GM12878 (cell line): Measurements from ENCODE around the gene NAA20. TPM values are rescaled to one million over a fixed set of nuclear protein-coding genes. Genes with fewer than 3 reads are reported as not detected.

ENCODE experiments used
- ATAC-seq: fragments of 200-7000 bp; cut with Tn5 transposase; 3 replicates; pipeline ENCODE4 v1.9.1; 2020; ENCODE audit warnings: mild to moderate bottlenecking, moderate library complexity
- BruUV-seq: library from RNA; stranded (reverse); fragments of 400-500 nt; replicated peaks from 2 replicates; lab custom pipeline; 2021; lab: Mats Ljungman, UMichigan
- CTCF ChIA-PET: fragments of 300-600 bp; sonication (Branson Sonifier 250); formaldehyde crosslinking; extraction: SDS; loops from one replicate; lab custom pipeline; 2021; ENCODE audit warnings: inconsistent platforms; lab: Yijun Ruan, JAX
- POLR2A ChIA-PET: fragments of 350-600 bp; formaldehyde crosslinking; extraction: SDS; loops from one replicate; lab custom pipeline; 2021; ENCODE audit warnings: inconsistent platforms; lab: Charles Lee
- RAD21 ChIA-PET: fragments of 300-600 bp; sonication (Branson Sonifier 250); formaldehyde crosslinking; loops from one replicate; lab custom pipeline; 2023; ENCODE audit warnings: antibody characterized with exemption; ENCODE audit not compliant: unreplicated experiment; lab: Charles Lee
- SMC1A ChIA-PET: fragments of 300-600 bp; sonication (Branson Sonifier 250); formaldehyde crosslinking; loops from one replicate; lab custom pipeline; 2023; ENCODE audit not compliant: unreplicated experiment, uncharacterized antibody; lab: Charles Lee
- DNase-seq: peaks from one replicate; pipeline ENCODE4 v3.0.0-alpha.2; 2011; ENCODE audit warnings: low read depth, low spot score
- FAIRE-seq: peaks from 3 replicates; lab custom pipeline; 2011; peaks lifted over from hg19 to GRCh38; lab: Jason Lieb, UNC
- H2AFZ ChIP-seq: 2 replicates; pipeline ENCODE4 v1.6.0; 2011; ENCODE audit warnings: low read depth, low read length, control low read depth; ENCODE audit not compliant: control insufficient read depth
- H3K27ac ChIP-seq: 2 replicates; pipeline ENCODE4 v1.5.1; 2011; ENCODE audit warnings: control low read depth; ENCODE audit not compliant: control insufficient read depth, insufficient read depth
- H3K27me3 ChIP-seq, 2 experiments: replicated peaks in 1 of 2; 2 replicates each; pipeline versions ENCODE4 v1.6.0 to v1.6.1; 2011; ENCODE audit warnings: low read length in 1 of 2; ENCODE audit not compliant: control insufficient read depth in 2 of 2, insufficient read depth in 2 of 2
- H3K36me3 ChIP-seq, 2 experiments: 2 replicates each; pipeline ENCODE4 v1.5.1; 2011; ENCODE audit warnings: low read length in 1 of 2; ENCODE audit not compliant: control insufficient read depth in 2 of 2, insufficient read depth in 2 of 2
- H3K4me1 ChIP-seq: 2 replicates; pipeline ENCODE4 v1.6.1; 2011; ENCODE audit warnings: mild to moderate bottlenecking, low read length, moderate library complexity, mixed read lengths; ENCODE audit not compliant: control insufficient read depth, insufficient read depth
- H3K4me2 ChIP-seq: 2 replicates; pipeline ENCODE4 v1.6.0; 2011; ENCODE audit warnings: control low read depth; ENCODE audit not compliant: control insufficient read depth, insufficient read depth
- H3K4me3 ChIP-seq: fragments of 200-600 bp; sonication (generic); 2 replicates; pipeline ENCODE4 v1.5.1; 2016
- H3K79me2 ChIP-seq: 2 replicates; pipeline ENCODE4 v1.6.0; 2011; ENCODE audit warnings: low read length; ENCODE audit not compliant: control insufficient read depth, insufficient read depth
- H3K9ac ChIP-seq: 2 replicates; pipeline ENCODE4 v1.8.0; 2011; ENCODE audit warnings: low read length, control low read depth, mixed read lengths; ENCODE audit not compliant: control insufficient read depth, insufficient read depth
- H3K9me3 ChIP-seq: replicated peaks from 3 replicates; pipeline ENCODE4 v1.5.1; 2011; ENCODE audit warnings: mild to moderate bottlenecking, low read length; ENCODE audit not compliant: control insufficient read depth, insufficient read depth
- H4K20me1 ChIP-seq: 2 replicates; pipeline ENCODE4 v1.6.0; 2011; ENCODE audit not compliant: control insufficient read depth, insufficient read depth
- JUNB ChIP-seq: IDR thresholded peaks from 2 replicates; pipeline ENCODE4 v1.6.1; 2016; ENCODE audit warnings: antibody characterized with exemption, mild to moderate bottlenecking
- KDM1A ChIP-seq: fragments of 200-600 bp; sonication (generic); IDR thresholded peaks from 2 replicates; pipeline ENCODE4 v1.6.1; 2016; ENCODE audit warnings: borderline replicate concordance
- NFIC ChIP-seq: IDR thresholded peaks from 2 replicates; pipeline ENCODE4 v1.6.1; 2012; ENCODE audit warnings: low read depth, mild to moderate bottlenecking, inconsistent platforms, low read length, moderate library complexity
- RUNX3 ChIP-seq: IDR thresholded peaks from 2 replicates; pipeline ENCODE4 v1.6.1; 2012; ENCODE audit warnings: low read length, inconsistent platforms
- ZNF274 ChIP-seq: IDR thresholded peaks from one replicate; pipeline ENCODE4 v1.8.0; 2011; ENCODE audit not compliant: insufficient read length, insufficient read depth
- ZNF622 ChIP-seq: fragments of 450-650 bp; IDR thresholded peaks from 2 replicates; pipeline ENCODE4 v1.6.1; 2017; ENCODE audit warnings: mild to moderate bottlenecking, inconsistent platforms
- WGBS: methylation state at CpG from one replicate; pipeline ENCODE4 v1.1.6; 2016; ENCODE audit warnings: low lambda C conversion rate; ENCODE audit not compliant: insufficient replicate concordance, insufficient coverage; ENCODE audit errors: missing lambda C conversion rate; 5-methylcytosine and 5-hydroxymethylcytosine counted together
- in situ Hi-C: fragments of 300-500 bp; cut with MboI; formaldehyde crosslinking; loops from 9 replicates; pipeline ENCODE4 v1.14.3; 2018; ENCODE audit warnings: mixed read lengths
- intact Hi-C: fragments of 100-400 bp; cut with micrococcal nuclease; formaldehyde crosslinking; loops from one replicate; pipeline ENCODE4 v1.14.2; 2022; ENCODE audit not compliant: unreplicated experiment
- polyA plus RNA-seq, 11 experiments: library from polyadenylated mRNA; depleted of rRNA in 4 of 11; unstranded in 6 of 11; stranded (reverse) in 5 of 11; fragments of >200 nt; fragmentation: Nextera tagmentation in 4 of 11; fragmentation: Illumina TruSeq in 1 of 11; extraction: Ambion mirVana in 4 of 11; extraction: Trizol in 1 of 11; gene quantifications; 1 replicate in 1 of 11; 2 replicates in 10 of 11; pipeline versions ENCODE4 v1.2.1 to v1.2.3, GENCODE V29; 2011 to 2016; ENCODE audit warnings: inconsistent platforms in 2 of 11, missing spikeins in 2 of 11, low read depth in 1 of 11
- total RNA-seq, 4 experiments: library from RNA; depleted of rRNA in 3 of 4; stranded (reverse); fragments of >200 nt in 3 of 4; fragmentation: Illumina TruSeq in 1 of 4; extraction: Trizol in 1 of 4; gene quantifications; 2 replicates each; pipeline versions ENCODE4 v1.2.1 to v1.2.3, GENCODE V29; 2013 to 2021
- TF ChIP-seq, protein P1 (sequence below): fragments of 450-650 bp; IDR thresholded peaks from 2 replicates; pipeline ENCODE4 v1.6.1; 2017; ENCODE audit warnings: mild to moderate bottlenecking, moderate library complexity

NAA20 gene
- total and polyA plus RNA-seq, 10 of the 15 experiments (the other 5 are each of a cell fraction or from before 2014, with no cell fraction given): 48.3 to 366 (median 89.1) TPM

DNA sequence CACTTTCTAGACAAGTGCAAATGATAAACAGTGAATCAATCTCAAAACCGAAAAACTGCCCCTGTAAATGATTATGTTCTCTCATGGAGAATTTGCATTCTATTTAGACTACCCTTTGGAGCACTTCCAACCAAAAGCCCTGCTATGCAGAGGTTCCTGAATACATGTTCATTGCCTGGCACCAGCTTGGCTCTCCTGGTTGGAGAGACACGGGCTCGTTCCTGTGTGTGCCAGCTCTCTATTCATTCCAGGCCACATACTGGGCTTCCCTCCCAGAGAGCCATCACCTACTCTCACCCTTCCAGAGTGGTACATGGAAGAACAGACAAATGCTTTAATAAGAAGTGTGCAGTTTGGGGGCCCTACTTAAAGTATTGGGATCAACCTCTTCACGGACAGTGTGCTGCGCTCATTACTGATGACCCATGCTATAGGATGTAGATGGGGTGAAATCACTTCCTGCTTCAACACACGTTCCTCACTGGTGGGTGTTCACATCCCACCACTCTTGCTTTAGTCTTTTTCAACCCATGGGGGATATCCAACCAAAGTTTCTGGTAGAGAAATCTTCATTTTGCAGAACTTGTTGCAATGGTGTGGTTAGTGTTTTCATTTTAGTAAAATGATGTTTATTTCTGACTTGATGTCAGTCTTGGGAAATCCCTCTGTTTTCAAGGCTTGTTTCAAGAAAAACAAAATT is 38.5 kb upstream of the NAA20 start:
- ATAC-seq: no peak; the same call in 2 of the 3 replicates

More for the DNA sequence above, 38.5 kb upstream of the NAA20 start:
- no TSS peak for BruUV-seq
- Histone ChIP-seq H3K4me2 (no peak overlapping the region), H3K4me3 (no peak overlapping the region), H3K27ac (no peak overlapping the region), H3K79me2 (no peaks in the 10 kb centered on the region), H2AFZ (no peak overlapping the region), H3K27me3 (peaks cover 0 to 4% of the 10 kb centered on the region in 2 experiments; a peak in 1 of 4 replicates), H4K20me1 (no peaks in the 10 kb centered on the region), H3K9ac (no peak overlapping the region), H3K36me3 (no peaks in the 10 kb centered on the region), H3K4me1 (no peaks in the 10 kb centered on the region), H3K9me3 (no peaks in the 10 kb centered on the region)
- FAIRE-seq: no peak
- intact Hi-C loops (no loop called here), in situ Hi-C loops (no loop called here)
- ChIA-PET SMC1A (interaction anchor here (1.2 to 1.8 kb wide), 3 partner anchors 10 to 196 kb away, joined by 3 to 5 read pairs (median 4); no protein-coding TSS in a partner anchor), RAD21 (interaction anchor here (0.9 kb wide), 1 partner anchor 64 kb away, joined by 3 read pairs; no protein-coding TSS in a partner anchor), POLR2A (interaction anchor here (0.6 kb wide), 1 partner anchor 44 kb away, joined by 3 read pairs; no protein-coding TSS in a partner anchor), CTCF (interaction anchor here (0.7 to 1.5 kb wide), 2 partner anchors 8 to 13 kb away, joined by 3 read pairs; no protein-coding TSS in a partner anchor)
- TF ChIP-seq RUNX3: peak; percentile 69; the same call in 1 of the 2 replicates
- peak; percentile 39; the same call in 1 of the 2 replicates for TF ChIP-seq NFIC
- no peak for TF ChIP-seq ZNF622
- TF ChIP-seq ZNF274: no peak
- TF ChIP-seq KDM1A: no peak
- peak; percentile 49 for TF ChIP-seq JUNB
- TF ChIP-seq, protein P1, sequence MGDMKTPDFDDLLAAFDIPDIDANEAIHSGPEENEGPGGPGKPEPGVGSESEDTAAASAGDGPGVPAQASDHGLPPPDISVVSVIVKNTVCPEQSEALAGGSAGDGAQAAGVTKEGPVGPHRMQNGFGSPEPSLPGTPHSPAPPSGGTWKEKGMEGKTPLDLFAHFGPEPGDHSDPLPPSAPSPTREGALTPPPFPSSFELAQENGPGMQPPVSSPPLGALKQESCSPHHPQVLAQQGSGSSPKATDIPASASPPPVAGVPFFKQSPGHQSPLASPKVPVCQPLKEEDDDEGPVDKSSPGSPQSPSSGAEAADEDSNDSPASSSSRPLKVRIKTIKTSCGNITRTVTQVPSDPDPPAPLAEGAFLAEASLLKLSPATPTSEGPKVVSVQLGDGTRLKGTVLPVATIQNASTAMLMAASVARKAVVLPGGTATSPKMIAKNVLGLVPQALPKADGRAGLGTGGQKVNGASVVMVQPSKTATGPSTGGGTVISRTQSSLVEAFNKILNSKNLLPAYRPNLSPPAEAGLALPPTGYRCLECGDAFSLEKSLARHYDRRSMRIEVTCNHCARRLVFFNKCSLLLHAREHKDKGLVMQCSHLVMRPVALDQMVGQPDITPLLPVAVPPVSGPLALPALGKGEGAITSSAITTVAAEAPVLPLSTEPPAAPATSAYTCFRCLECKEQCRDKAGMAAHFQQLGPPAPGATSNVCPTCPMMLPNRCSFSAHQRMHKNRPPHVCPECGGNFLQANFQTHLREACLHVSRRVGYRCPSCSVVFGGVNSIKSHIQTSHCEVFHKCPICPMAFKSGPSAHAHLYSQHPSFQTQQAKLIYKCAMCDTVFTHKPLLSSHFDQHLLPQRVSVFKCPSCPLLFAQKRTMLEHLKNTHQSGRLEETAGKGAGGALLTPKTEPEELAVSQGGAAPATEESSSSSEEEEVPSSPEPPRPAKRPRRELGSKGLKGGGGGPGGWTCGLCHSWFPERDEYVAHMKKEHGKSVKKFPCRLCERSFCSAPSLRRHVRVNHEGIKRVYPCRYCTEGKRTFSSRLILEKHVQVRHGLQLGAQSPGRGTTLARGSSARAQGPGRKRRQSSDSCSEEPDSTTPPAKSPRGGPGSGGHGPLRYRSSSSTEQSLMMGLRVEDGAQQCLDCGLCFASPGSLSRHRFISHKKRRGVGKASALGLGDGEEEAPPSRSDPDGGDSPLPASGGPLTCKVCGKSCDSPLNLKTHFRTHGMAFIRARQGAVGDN: no peak
- DNase-seq: no peak
- WGBS: 58% methylated on average over 6 of the region's 6 CpGs
